ENCODE measurements around the gene USP40.
A peak's percentile ranks its signal among the peaks of the same experiment; 100 is the strongest.

The USP40 gene

DNA sequence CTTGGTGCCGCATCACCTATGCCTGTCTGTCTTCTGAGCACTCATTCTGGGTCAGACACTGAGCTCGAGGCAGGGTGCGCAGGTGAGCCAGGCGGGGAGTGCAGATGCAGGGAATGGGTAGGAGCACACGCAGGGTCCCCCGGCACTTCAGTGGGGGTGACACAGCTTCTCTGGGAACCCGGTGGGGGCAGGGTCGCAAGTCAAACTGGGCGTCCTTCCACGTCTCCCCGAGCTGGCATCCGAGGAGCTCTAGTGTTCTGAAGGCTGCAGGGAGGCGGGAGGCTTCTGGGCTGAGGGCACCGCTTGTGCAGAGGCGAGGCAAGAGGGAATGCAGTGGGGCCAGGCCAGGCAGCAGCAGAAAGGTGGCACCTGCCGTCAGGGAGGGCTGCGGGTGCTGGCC, 126.3 kb downstream of the USP40 start:
- no peak for DNase-seq (ENCODE audit: low read depth)
- no peak overlapping the region for H3K4me3 ChIP-seq (ENCODE audit: low read depth, low read length)

GRCh38 chr2:233439191-233439590, 127.4 kb downstream of the USP40 start:
- no peak overlapping the region for H3K4me3 ChIP-seq (ENCODE audit: low read depth, low read length)
- TF ChIP-seq, protein P1, sequence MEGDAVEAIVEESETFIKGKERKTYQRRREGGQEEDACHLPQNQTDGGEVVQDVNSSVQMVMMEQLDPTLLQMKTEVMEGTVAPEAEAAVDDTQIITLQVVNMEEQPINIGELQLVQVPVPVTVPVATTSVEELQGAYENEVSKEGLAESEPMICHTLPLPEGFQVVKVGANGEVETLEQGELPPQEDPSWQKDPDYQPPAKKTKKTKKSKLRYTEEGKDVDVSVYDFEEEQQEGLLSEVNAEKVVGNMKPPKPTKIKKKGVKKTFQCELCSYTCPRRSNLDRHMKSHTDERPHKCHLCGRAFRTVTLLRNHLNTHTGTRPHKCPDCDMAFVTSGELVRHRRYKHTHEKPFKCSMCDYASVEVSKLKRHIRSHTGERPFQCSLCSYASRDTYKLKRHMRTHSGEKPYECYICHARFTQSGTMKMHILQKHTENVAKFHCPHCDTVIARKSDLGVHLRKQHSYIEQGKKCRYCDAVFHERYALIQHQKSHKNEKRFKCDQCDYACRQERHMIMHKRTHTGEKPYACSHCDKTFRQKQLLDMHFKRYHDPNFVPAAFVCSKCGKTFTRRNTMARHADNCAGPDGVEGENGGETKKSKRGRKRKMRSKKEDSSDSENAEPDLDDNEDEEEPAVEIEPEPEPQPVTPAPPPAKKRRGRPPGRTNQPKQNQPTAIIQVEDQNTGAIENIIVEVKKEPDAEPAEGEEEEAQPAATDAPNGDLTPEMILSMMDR (conservative IDR thresholded peaks at IDR 0.05; ENCODE audit: low read depth, low read length), result no peak
- DNase-seq (ENCODE audit: low read depth), result peak; percentile 32

More for the DNA sequence above, 126.3 kb downstream of the USP40 start:
- TF ChIP-seq, protein P1 (conservative IDR thresholded peaks at IDR 0.05; ENCODE audit: low read depth, low read length), result no peak

DNA sequence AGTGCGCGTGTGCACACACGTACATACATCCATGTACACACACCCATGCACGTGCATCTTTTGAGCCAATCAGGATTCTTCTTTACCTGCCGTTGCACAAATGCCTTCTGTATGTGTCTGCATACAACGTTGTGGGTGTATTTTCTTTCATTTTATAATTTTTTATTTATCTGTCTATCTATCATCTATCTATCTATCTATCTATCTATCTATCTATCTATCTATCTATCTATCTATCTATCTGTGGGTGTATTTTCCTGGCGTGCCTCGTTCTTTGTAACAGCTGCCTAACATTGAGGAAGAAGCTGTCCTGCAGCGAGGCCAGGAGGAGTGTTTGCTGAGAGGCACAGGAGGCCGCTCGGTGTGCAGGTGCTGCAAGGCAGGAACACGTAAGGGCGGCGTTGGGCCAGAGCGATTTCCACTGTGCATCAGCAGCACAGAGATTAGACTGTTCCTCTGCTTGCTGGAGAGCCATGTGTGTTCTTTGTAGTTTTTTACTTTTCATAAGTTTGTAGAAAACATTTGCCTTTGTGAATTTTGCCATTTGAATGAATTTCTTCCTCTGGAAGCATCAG, 127.9 kb downstream of the USP40 start:
- no peak for DNase-seq (ENCODE audit: low read depth)
- TF ChIP-seq, protein P1 (conservative IDR thresholded peaks at IDR 0.05; ENCODE audit: low read depth, low read length), result no peak
- no peak overlapping the region for H3K4me3 ChIP-seq (ENCODE audit: low read depth, low read length)

GRCh38 chr2:233437439-233437955, 129.1 kb downstream of the USP40 start:
- TF ChIP-seq, protein P1 (conservative IDR thresholded peaks at IDR 0.05; ENCODE audit: low read depth, low read length), result no peak
- H3K4me3 ChIP-seq (ENCODE audit: low read depth, low read length), result no peak overlapping the region
- no peak for DNase-seq (ENCODE audit: low read depth)

GRCh38 chr2:233436691-233437438, 129.7 kb downstream of the USP40 start:
- TF ChIP-seq, protein P1 (conservative IDR thresholded peaks at IDR 0.05; ENCODE audit: low read depth, low read length), result no peak
- no peak for DNase-seq (ENCODE audit: low read depth)
- H3K4me3 ChIP-seq (ENCODE audit: low read depth, low read length), result no peak overlapping the region

- no peak for DNase-seq (ENCODE audit: low read depth)
- no peak overlapping the region for H3K4me3 ChIP-seq (ENCODE audit: low read depth, low read length)
- TF ChIP-seq, protein P1 (conservative IDR thresholded peaks at IDR 0.05; ENCODE audit: low read depth, low read length), result no peak
Measured at GRCh38 chr2:233436191-233436581, 130.4 kb downstream of the USP40 start.
